GM21825 (cell line): ENCODE results near the gene BABAM2.
"Not testable (repeated sequence)": the region's sequence is repeated elsewhere in the genome, so short reads cannot be mapped to it uniquely, and the experiment has no call there.

Source experiments
- ATAC-seq: cut with Tn5 transposase; IDR thresholded peaks from one replicate; pipeline ENCODE4 v1.9.1; 2021; ENCODE audit warnings: mild to moderate bottlenecking, moderate library complexity; ENCODE audit not compliant: unreplicated experiment

BABAM2 gene

GRCh38 chr2:28011322-28011737, 120.8 kb downstream of the BABAM2 start:
- no peak for ATAC-seq

- not testable (repeated sequence) for ATAC-seq
Observed at GRCh38 chr2:28018474-28018873, 127.9 kb downstream of the BABAM2 start.

- not testable (repeated sequence) for ATAC-seq
Observed at GRCh38 chr2:28019521-28019920, 129.0 kb downstream of the BABAM2 start.

- no peak for ATAC-seq
Observed at GRCh38 chr2:28021898-28022297, 131.4 kb downstream of the BABAM2 start.

GRCh38 chr2:28025123-28025522, 134.6 kb downstream of the BABAM2 start:
- ATAC-seq: no peak

- not testable (repeated sequence) for ATAC-seq
Observed at GRCh38 chr2:28026230-28026629, 135.7 kb downstream of the BABAM2 start.

- no peak for ATAC-seq
Observed at GRCh38 chr2:28028025-28028424, 137.5 kb downstream of the BABAM2 start.

GRCh38 chr2:28030600-28030999, 140.1 kb downstream of the BABAM2 start:
- ATAC-seq: no peak

- ATAC-seq: no peak
Observed at GRCh38 chr2:28032816-28033215, 142.3 kb downstream of the BABAM2 start.

GRCh38 chr2:28034696-28035095, 144.2 kb downstream of the BABAM2 start:
- no peak for ATAC-seq

- no peak for ATAC-seq
Observed at GRCh38 chr2:28035163-28035690, 144.7 kb downstream of the BABAM2 start.

- no peak for ATAC-seq
Observed at GRCh38 chr2:28035816-28036215, 145.3 kb downstream of the BABAM2 start.

- ATAC-seq: no peak
Observed at GRCh38 chr2:28036307-28036706, 145.8 kb downstream of the BABAM2 start.

- ATAC-seq: no peak
Observed at GRCh38 chr2:28038722-28039121, 148.2 kb downstream of the BABAM2 start.

- no peak for ATAC-seq
Observed at GRCh38 chr2:28045676-28046351, 155.3 kb downstream of the BABAM2 start.

- no peak for ATAC-seq
Observed at GRCh38 chr2:28046921-28047320, 156.4 kb downstream of the BABAM2 start.

- ATAC-seq: no peak
Observed at GRCh38 chr2:28047681-28048080, 157.2 kb downstream of the BABAM2 start.

- ATAC-seq: no peak
Observed at GRCh38 chr2:28048341-28048740, 157.8 kb downstream of the BABAM2 start.

GRCh38 chr2:28049416-28049815, 158.9 kb downstream of the BABAM2 start:
- no peak for ATAC-seq

GRCh38 chr2:28049899-28050298, 159.4 kb downstream of the BABAM2 start:
- ATAC-seq: no peak

- no peak for ATAC-seq
Observed at GRCh38 chr2:28052691-28053090, 162.2 kb downstream of the BABAM2 start.

- ATAC-seq: no peak
Observed at GRCh38 chr2:28053597-28053996, 163.1 kb downstream of the BABAM2 start.

GRCh38 chr2:28054916-28055315, 164.4 kb downstream of the BABAM2 start:
- no peak for ATAC-seq
